IMR-90 (cell line): ENCODE measurements around the gene ATXN3. TPM values are rescaled to one million over a fixed set of nuclear protein-coding genes. Genes with fewer than 3 reads are reported as not detected.

Experiments
- ATAC-seq: fragments of 200-7000 bp; cut with Tn5 transposase; 2 replicates; pipeline ENCODE4 v1.9.1; 2020; ENCODE audit warnings: low read depth, mild to moderate bottlenecking, moderate library complexity
- BruUV-seq: library from RNA; stranded (reverse); fragments of 400-500 nt; replicated peaks from 2 replicates; lab custom pipeline; 2021; lab: Mats Ljungman, UMichigan
- CTCF ChIA-PET: fragments of 300-600 bp; formaldehyde crosslinking; extraction: SDS; loops from one replicate; lab custom pipeline; 2021; ENCODE audit warnings: antibody characterized with exemption; lab: Yijun Ruan, JAX
- POLR2A ChIA-PET: fragments of 300-600 bp; sonication (Branson Sonifier 250); formaldehyde crosslinking; loops from one replicate; lab custom pipeline; 2022; ENCODE audit warnings: antibody characterized with exemption; ENCODE audit not compliant: unreplicated experiment; lab: Charles Lee
- DNase-seq: peaks from one replicate; pipeline ENCODE4 v3.0.0; 2013
- H2AFZ ChIP-seq: replicated peaks from 2 replicates; pipeline ENCODE3; 2013; ENCODE audit warnings: low read length, mild to moderate bottlenecking; ENCODE audit not compliant: poor library complexity
- H2AK5ac ChIP-seq: 2 replicates; pipeline ENCODE4 v1.6.1; 2013; ENCODE audit warnings: low read depth, low read length, inconsistent platforms
- H2AK9ac ChIP-seq: replicated peaks from 2 replicates; pipeline ENCODE3; 2013; ENCODE audit warnings: mild to moderate bottlenecking, low read depth, low read length, moderate library complexity; ENCODE audit not compliant: poor library complexity
- H2BK120ac ChIP-seq: 2 replicates; pipeline ENCODE4 v1.6.1; 2013; ENCODE audit warnings: low read depth, low read length, inconsistent platforms
- H2BK15ac ChIP-seq: 3 replicates; pipeline ENCODE4 v1.6.1; 2013; ENCODE audit warnings: low read depth, low read length, inconsistent platforms
- H2BK20ac ChIP-seq: 2 replicates; pipeline ENCODE4 v1.6.1; 2013; ENCODE audit warnings: low read depth, mild to moderate bottlenecking, inconsistent platforms, low read length, moderate library complexity
- H2BK5ac ChIP-seq: 2 replicates; pipeline ENCODE4 v1.6.1; 2013; ENCODE audit warnings: mild to moderate bottlenecking, low read depth, low read length, inconsistent platforms; ENCODE audit not compliant: poor library complexity, severe bottlenecking
- H3K14ac ChIP-seq: replicated peaks from 2 replicates; pipeline ENCODE4 v1.6.1; 2013; ENCODE audit warnings: low read depth, low read length, inconsistent platforms
- H3K18ac ChIP-seq: 2 replicates; pipeline ENCODE4 v1.6.1; 2013; ENCODE audit warnings: low read depth, low read length, control low read depth
- H3K23ac ChIP-seq: 2 replicates; pipeline ENCODE4 v1.6.1; 2013; ENCODE audit warnings: low read depth, low read length, inconsistent platforms
- H3K27ac ChIP-seq: 2 replicates; pipeline ENCODE4 v1.5.1; 2013; ENCODE audit warnings: mild to moderate bottlenecking, control low read depth, low read length; ENCODE audit not compliant: insufficient read depth
- H3K27me3 ChIP-seq: 2 replicates; pipeline ENCODE4 v1.6.1; 2013; ENCODE audit warnings: low read length; ENCODE audit not compliant: control insufficient read depth, insufficient read depth
- H3K36me3 ChIP-seq: 2 replicates; pipeline ENCODE4 v1.6.1; 2013; ENCODE audit warnings: low read length, mixed read lengths; ENCODE audit not compliant: control insufficient read depth, insufficient read depth
- H3K4ac ChIP-seq: 2 replicates; pipeline ENCODE4 v1.6.1; 2013; ENCODE audit warnings: low read depth, low read length, inconsistent platforms
- H3K4me1 ChIP-seq: 2 replicates; pipeline ENCODE4 v1.6.1; 2013; ENCODE audit warnings: low read length, mixed read lengths; ENCODE audit not compliant: control insufficient read depth, insufficient read depth
- H3K4me2 ChIP-seq: 2 replicates; pipeline ENCODE4 v1.6.1; 2013; ENCODE audit warnings: low read depth, mild to moderate bottlenecking, control low read depth, low read length, moderate library complexity
- H3K4me3 ChIP-seq: 2 replicates; pipeline ENCODE4 v1.5.1; 2013; ENCODE audit warnings: low read depth, mild to moderate bottlenecking, control low read depth, low read length, moderate library complexity; ENCODE audit not compliant: insufficient read depth
- H3K56ac ChIP-seq: 2 replicates; pipeline ENCODE4 v1.6.1; 2013; ENCODE audit warnings: low read length, inconsistent platforms; ENCODE audit not compliant: insufficient read depth; ENCODE audit errors: extremely low read depth
- H3K79me1 ChIP-seq, 2 experiments: 2 replicates each; pipeline ENCODE4 v1.6.1; 2013; ENCODE audit warnings: low read length in 2 of 2, inconsistent platforms in 1 of 2, low read depth in 1 of 2
- H3K9ac ChIP-seq: 2 replicates; pipeline ENCODE4 v1.6.1; 2013; ENCODE audit warnings: low read depth, low read length, control low read depth
- H3K9me1 ChIP-seq: 2 replicates; pipeline ENCODE4 v1.6.1; 2013; ENCODE audit warnings: low read length, inconsistent platforms; ENCODE audit not compliant: insufficient read depth
- H3K9me3 ChIP-seq: 2 replicates; pipeline ENCODE4 v1.6.1; 2013; ENCODE audit warnings: low read length; ENCODE audit not compliant: control insufficient read depth, insufficient read depth
- H4K20me1 ChIP-seq: 2 replicates; pipeline ENCODE4 v1.6.1; 2013; ENCODE audit warnings: low read length, inconsistent platforms; ENCODE audit not compliant: insufficient read depth
- H4K5ac ChIP-seq: 2 replicates; pipeline ENCODE4 v1.6.1; 2013; ENCODE audit warnings: mild to moderate bottlenecking, low read depth, low read length, control low read depth
- H4K8ac ChIP-seq, 2 experiments: 2 replicates each; pipeline ENCODE4 v1.6.1; 2013; ENCODE audit warnings: low read depth in 2 of 2, low read length in 2 of 2, control low read depth in 1 of 2, inconsistent platforms in 1 of 2
- H4K91ac ChIP-seq: 2 replicates; pipeline ENCODE4 v1.6.1; 2013; ENCODE audit warnings: low read depth, low read length, inconsistent platforms; ENCODE audit not compliant: insufficient read depth
- MAFK ChIP-seq: IDR thresholded peaks from 2 replicates; pipeline ENCODE4 v1.6.1; 2012; ENCODE audit warnings: low read depth, low read length, improper control_type of control experiment
- MXI1 ChIP-seq: IDR thresholded peaks from 2 replicates; pipeline ENCODE4 v1.6.1; 2012; ENCODE audit warnings: low read depth, mild to moderate bottlenecking, low read length, moderate library complexity, borderline replicate concordance
- RCOR1 ChIP-seq: IDR thresholded peaks from 2 replicates; pipeline ENCODE4 v1.6.1; 2012; ENCODE audit warnings: mild to moderate bottlenecking, low read length, improper control_type of control experiment; ENCODE audit not compliant: insufficient replicate concordance
- WGBS, 2 experiments: methylation state at CpG; one replicate each; pipeline versions ENCODE4 v1.1.5 to v1.1.7; 2013; ENCODE audit warnings: missing lambda C conversion rate in 2 of 2; ENCODE audit not compliant: insufficient read length in 1 of 2; ENCODE audit errors: extremely low coverage in 2 of 2; 5-methylcytosine and 5-hydroxymethylcytosine counted together
- dilution Hi-C: fragments of 300-500 bp; cut with HindIII; formaldehyde crosslinking; loops from one replicate; pipeline ENCODE4 v1.14.3; 2018; ENCODE audit warnings: low sequenced_read_pairs; ENCODE audit not compliant: unreplicated experiment
- in situ Hi-C: fragments of 300-500 bp; cut with MboI; formaldehyde crosslinking; loops from 3 replicates; pipeline ENCODE4 v1.14.3; 2019; ENCODE audit warnings: low sequenced_read_pairs, inconsistent platforms, mixed read lengths
- intact Hi-C: fragments of 100-400 bp; cut with micrococcal nuclease; formaldehyde crosslinking; loops from 2 replicates; pipeline ENCODE4 v1.10.0; 2022
- polyA plus RNA-seq, 3 experiments: library from polyadenylated mRNA; depleted of rRNA; stranded (reverse); fragments of >200 nt; gene quantifications; 2 replicates each; pipeline ENCODE4 v1.2.3, GENCODE V29; 2012; ENCODE audit warnings: low replicate concordance in 1 of 3
- total RNA-seq: library from RNA; depleted of rRNA; stranded (reverse); fragments of >200 nt; gene quantifications from 2 replicates; pipeline ENCODE4 v1.2.3, GENCODE V29; 2012

The ATXN3 gene
- total and polyA plus RNA-seq, 2 of the 4 experiments (the other 2 are of a cell fraction): 9.0 to 13.9 TPM

DNA sequence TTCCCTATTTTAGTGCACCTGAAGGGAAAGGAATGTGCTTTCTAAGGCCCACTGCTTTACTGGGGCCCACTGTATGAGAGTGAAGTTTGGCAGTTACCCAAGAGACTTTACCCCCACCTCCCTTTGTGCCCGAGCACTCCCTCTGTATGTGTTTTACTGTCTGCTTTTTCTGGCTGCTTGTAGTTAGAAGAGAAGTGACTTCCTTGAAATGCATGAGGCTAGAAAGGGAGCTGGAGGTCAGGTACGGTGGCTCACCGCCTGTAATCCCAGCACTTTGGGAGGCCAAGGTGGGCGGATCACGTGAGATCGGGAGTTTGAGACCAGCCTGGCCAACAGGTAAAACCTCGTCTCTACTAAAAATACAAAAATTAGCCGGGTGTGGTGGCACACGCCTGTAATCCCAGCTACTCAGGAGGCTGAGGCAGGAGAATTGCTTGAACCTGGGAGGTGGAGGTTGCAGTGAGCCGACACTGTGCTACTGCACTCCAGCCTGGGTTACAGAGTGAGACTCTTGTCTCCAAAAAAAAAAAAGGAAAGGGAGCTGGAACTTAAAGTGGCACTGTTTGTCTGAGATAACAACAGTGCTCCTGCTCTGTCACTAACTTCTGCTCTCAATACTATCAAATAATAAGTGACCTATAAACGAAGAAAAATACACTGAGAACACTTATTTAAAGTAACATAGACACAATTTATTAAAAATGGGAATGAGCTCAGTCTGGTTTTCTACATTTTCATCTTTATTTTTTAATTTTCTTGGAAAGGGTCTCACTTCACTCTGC, 72.3 kb downstream of the ATXN3 start:
- H2BK20ac ChIP-seq: no peak overlapping the region
- H3K4me1 ChIP-seq: peaks cover 5% of the 10 kb centered on the region
- no peak overlapping the region for H3K4ac ChIP-seq
- intact Hi-C loops: no loop called here
- DNase-seq: no peak
- peaks cover 6% of the 10 kb centered on the region for H3K9me1 ChIP-seq
- no peak for ATAC-seq
- WGBS, 2 experiments: no CpG with 5 or more reads among the region's 11 CpGs
- H3K14ac ChIP-seq: no peak overlapping the region
- POLR2A ChIA-PET: no interaction called here
- no TSS peak for BruUV-seq
- no peak overlapping the region for H2BK5ac ChIP-seq
- no peak overlapping the region for H4K5ac ChIP-seq
- no peak overlapping the region for H3K9ac ChIP-seq
- H3K79me1 ChIP-seq: peaks cover 5 to 41% of the 10 kb centered on the region in 2 experiments; a peak in 2 of 4 replicates
- H3K56ac ChIP-seq: no peak overlapping the region
- in situ Hi-C loops: no loop called here
- no peak overlapping the region for H2AFZ ChIP-seq
- no peak overlapping the region for H2AK9ac ChIP-seq
- no peak overlapping the region for H3K4me3 ChIP-seq
- H3K27ac ChIP-seq: no peak overlapping the region
- TF ChIP-seq MXI1: no peak
- TF ChIP-seq RCOR1: no peak
- no peak for TF ChIP-seq MAFK
- no peak overlapping the region for H3K23ac ChIP-seq
- H3K36me3 ChIP-seq: peaks cover 15% of the 10 kb centered on the region
- H2BK120ac ChIP-seq: no peak overlapping the region
- no peaks in the 10 kb centered on the region for H3K27me3 ChIP-seq
- no peak overlapping the region for H3K18ac ChIP-seq
- H2AK5ac ChIP-seq: no peak overlapping the region
- H3K4me2 ChIP-seq: no peak overlapping the region
- CTCF ChIA-PET: interaction anchor here (1.0 kb wide), 1 partner anchor 37 kb away, joined by 3 read pairs; no protein-coding TSS in a partner anchor
- peaks cover 26% of the 10 kb centered on the region for H4K20me1 ChIP-seq
- no peaks in the 10 kb centered on the region for H3K9me3 ChIP-seq
- no peak overlapping the region for H4K91ac ChIP-seq
- no peak overlapping the region for H4K8ac ChIP-seq
- no peak overlapping the region for H2BK15ac ChIP-seq
- dilution Hi-C loops: no loop called here
